Measurements from ENCODE around the gene PMPCA. TPM values are rescaled to one million over a fixed set of nuclear protein-coding genes. Genes with fewer than 3 reads are reported as not detected.

The PMPCA gene
- total and polyA plus RNA-seq, 2 donors (not counting 3 experiments of a cell fraction or from before 2014, with no cell fraction given): 69.0 to 75.3 TPM

DNA sequence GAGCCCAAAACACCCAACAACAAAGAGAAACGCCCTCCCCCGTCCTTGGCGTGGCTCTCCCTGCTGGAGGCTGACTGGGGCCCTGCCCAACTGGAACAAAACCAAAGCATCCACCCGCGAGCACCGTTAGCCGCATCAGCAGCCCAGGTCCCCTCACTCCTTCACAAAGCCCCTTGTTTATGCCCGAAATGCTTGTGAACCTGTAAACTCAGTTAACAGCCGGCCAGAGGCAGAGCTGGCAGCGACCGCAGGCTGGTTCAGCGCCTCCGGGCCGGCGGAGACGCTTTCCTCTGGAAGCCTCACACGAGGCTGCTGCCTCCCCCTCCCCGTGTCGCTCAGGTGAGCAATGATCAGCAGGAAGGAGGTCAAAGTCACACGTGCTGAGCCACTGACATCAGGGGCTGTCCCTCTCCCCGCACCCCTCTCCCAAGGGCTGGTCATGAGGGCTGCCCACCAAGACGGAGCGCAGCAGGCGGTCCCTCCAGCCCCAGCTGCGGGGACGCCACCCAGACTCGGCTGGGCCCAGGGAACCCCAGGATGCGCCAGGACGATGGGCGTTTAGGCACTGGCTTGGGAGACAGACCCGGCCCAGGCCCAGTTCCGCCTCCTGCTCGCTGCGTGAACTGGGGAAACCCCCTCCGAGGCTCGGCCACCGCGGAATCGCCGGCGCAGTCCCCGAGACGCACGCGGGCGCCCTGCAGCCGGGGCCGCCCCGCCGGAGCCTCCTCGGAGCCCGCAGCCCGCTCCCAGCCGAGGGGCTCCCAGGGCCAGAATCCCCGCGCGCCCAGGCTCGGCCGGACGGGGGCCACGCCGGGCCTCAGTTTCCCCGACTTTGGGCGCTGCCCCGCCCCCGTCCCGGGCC is 11.1 kb upstream of the PMPCA start:
- Histone ChIP-seq H3K9me3 (replicated peaks; ENCODE audit: control insufficient read depth, insufficient read depth, low read length) (no peaks in the 10 kb centered on the region), H3K9me1 (replicated peaks; ENCODE audit: control insufficient read depth, extremely low read depth, insufficient read depth, low read length) (no peaks in the 10 kb centered on the region), H3K4me1 (ENCODE audit: control insufficient read depth, extremely low read depth, insufficient read depth, low read length) (peaks cover 10% of the 10 kb centered on the region), H3K4me3 (replicated peaks in 1 of 3; ENCODE audit: insufficient read depth in 1 of 3, low read depth in 1 of 3, low read length in 3 of 3) (peak overlapping the region; percentile 55 to 96 (median 62)), H3K9ac (replicated peaks; ENCODE audit: extremely low read depth, insufficient read depth, low read length) (peak overlapping the region; percentile 70), H3K79me2 (ENCODE audit: control insufficient read depth, insufficient read depth, low read length) (peaks cover 22% of the 10 kb centered on the region), H3K27ac (ENCODE audit: insufficient read depth, low read depth, low read length) (peak overlapping the region; percentile 27), H2AFZ (ENCODE audit: low read depth, low read length) (peak overlapping the region; percentile 67), H3K27me3 (ENCODE audit: control insufficient read depth in 2 of 2, insufficient read depth in 2 of 2, low read length in 2 of 2) (no peaks in the 10 kb centered on the region), H3K36me3 (ENCODE audit: control insufficient read depth in 2 of 2, extremely low read depth in 1 of 2, insufficient read depth in 2 of 2, low read length in 2 of 2) (peaks cover 4 to 40% of the 10 kb centered on the region in 2 experiments), H3K4me2 (ENCODE audit: insufficient read depth, low read length) (peak overlapping the region; percentile 64), H4K20me1 (replicated peaks; ENCODE audit: control insufficient read depth, extremely low read depth, insufficient read depth, low read length) (no peaks in the 10 kb centered on the region)
- no TSS peak for BruUV-seq (replicated peaks)
- peak; percentile 24 for DNase-seq (ENCODE audit: low read depth, low spot score)
- intact Hi-C loops (cut with micrococcal nuclease) (loop anchor here (1.0 kb wide), 4 partner anchors 11 to 87 kb away; partner anchors contain the start of genes DNLZ, ENTR1 and PMPCA), dilution Hi-C loops (cut with MboI; ENCODE audit: extremely low pct_ligation_motif_present, low sequenced_read_pairs) (no loop called here)
- POLR2A ChIA-PET: no interaction called here
- no peak for TF ChIP-seq MYC (IDR thresholded peaks at IDR 0.05; ENCODE audit: low read depth, low read length)
- TF ChIP-seq, protein P1, sequence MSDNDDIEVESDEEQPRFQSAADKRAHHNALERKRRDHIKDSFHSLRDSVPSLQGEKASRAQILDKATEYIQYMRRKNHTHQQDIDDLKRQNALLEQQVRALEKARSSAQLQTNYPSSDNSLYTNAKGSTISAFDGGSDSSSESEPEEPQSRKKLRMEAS (IDR thresholded peaks at IDR 0.05; ENCODE audit: insufficient read depth, insufficient read length): peak; percentile 11
- peak; percentile 61 for FAIRE-seq
- CTCF ChIA-PET: interaction anchor here (1.0 to 2.9 kb wide), 4 partner anchors 10 to 232 kb away, joined by 3 to 8 read pairs (median 5); partner anchors contain the start of genes ENTR1 and PMPCA

DNA sequence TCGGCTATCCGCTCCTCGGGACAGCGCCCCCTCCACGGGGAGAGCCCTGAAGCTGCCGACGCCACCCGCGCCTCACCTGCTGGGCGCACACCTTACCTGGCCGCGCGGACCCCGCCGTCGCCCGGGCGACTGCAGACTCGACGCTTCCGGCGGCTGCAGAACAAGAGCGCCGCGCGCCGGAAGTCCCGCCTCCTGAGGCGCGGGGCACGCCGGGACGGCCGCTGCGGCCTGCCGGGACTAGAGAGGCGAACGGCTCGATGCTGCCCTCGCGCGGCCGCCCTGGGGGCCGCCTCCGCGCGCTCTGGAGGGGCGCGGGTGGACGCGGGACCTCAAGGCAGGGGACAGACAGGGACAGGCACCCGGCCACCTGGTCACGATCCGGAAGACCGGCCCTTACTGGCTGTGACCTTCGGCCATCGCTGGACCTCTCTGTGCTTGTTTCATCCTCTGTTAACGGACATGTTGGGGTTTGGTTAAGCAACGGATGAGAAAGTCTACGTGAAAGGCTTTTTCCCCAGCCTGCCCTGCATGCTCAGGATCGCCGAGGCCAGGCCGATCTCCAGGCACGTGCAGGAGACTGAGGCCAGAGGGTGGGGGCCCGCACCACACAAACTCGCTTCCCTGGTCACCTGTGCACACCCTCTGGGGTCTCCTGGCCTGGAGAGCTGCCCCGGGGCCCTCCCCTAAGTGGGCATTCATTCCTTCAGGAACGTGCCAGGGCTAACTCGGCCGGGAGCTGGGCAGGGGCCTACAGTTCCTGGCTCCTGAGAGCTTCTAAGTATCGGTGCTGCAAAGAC is 10.2 kb upstream of the PMPCA start, which contains the start of gene SNAPC4:
Gene SNAPC4, minus strand, starts transcription at position 133 of the 797 bp plus-strand sequence. CDS start 1,742 bp downstream, outside the sequence.
- POLR2A ChIA-PET: no interaction called here
- intact Hi-C loops (cut with micrococcal nuclease) (loop anchor here (1.0 kb wide), 4 partner anchors 10 to 88 kb away; partner anchors contain the start of genes DNLZ, ENTR1 and PMPCA), dilution Hi-C loops (cut with MboI; ENCODE audit: extremely low pct_ligation_motif_present, low sequenced_read_pairs) (no loop called here)
- TF ChIP-seq EZH2 (IDR thresholded peaks at IDR 0.05; ENCODE audit: borderline replicate concordance, low read depth, low read length, severe bottlenecking): no peak
- no peak for TF ChIP-seq JUN (IDR thresholded peaks at IDR 0.05; ENCODE audit: borderline replicate concordance, insufficient read depth, insufficient read length, low read depth)
- TF ChIP-seq, protein P2, sequence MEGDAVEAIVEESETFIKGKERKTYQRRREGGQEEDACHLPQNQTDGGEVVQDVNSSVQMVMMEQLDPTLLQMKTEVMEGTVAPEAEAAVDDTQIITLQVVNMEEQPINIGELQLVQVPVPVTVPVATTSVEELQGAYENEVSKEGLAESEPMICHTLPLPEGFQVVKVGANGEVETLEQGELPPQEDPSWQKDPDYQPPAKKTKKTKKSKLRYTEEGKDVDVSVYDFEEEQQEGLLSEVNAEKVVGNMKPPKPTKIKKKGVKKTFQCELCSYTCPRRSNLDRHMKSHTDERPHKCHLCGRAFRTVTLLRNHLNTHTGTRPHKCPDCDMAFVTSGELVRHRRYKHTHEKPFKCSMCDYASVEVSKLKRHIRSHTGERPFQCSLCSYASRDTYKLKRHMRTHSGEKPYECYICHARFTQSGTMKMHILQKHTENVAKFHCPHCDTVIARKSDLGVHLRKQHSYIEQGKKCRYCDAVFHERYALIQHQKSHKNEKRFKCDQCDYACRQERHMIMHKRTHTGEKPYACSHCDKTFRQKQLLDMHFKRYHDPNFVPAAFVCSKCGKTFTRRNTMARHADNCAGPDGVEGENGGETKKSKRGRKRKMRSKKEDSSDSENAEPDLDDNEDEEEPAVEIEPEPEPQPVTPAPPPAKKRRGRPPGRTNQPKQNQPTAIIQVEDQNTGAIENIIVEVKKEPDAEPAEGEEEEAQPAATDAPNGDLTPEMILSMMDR (IDR thresholded peaks at IDR 0.05; ENCODE audit: extremely low read depth in 1 of 2, insufficient read depth in 1 of 2, low read depth in 1 of 2, low read length in 2 of 2): peak; percentile 88 to 97
- no peak for TF ChIP-seq MYC (IDR thresholded peaks at IDR 0.05; ENCODE audit: low read depth, low read length)
- TF ChIP-seq POLR2A (IDR thresholded peaks at IDR 0.05; ENCODE audit: low read depth, low read length): peak; percentile 90
- TF ChIP-seq GATA2 (IDR thresholded peaks at IDR 0.05; ENCODE audit: insufficient read depth, insufficient read length, low read depth, low read length): no peak
- TF ChIP-seq, protein P1 (IDR thresholded peaks at IDR 0.05; ENCODE audit: insufficient read depth, insufficient read length): no peak
- TF ChIP-seq POLR2AphosphoS5 (IDR thresholded peaks at IDR 0.05; ENCODE audit: insufficient read depth, low read depth, low read length): peak; percentile 79
- Histone ChIP-seq H2AFZ (ENCODE audit: low read depth, low read length) (peak within 1 kb of the TSS; percentile 67), H3K27me3 (ENCODE audit: control insufficient read depth in 2 of 2, insufficient read depth in 2 of 2, low read length in 2 of 2) (no peaks in the 10 kb centered on the region), H3K9me3 (replicated peaks; ENCODE audit: control insufficient read depth, insufficient read depth, low read length) (no peaks in the 10 kb centered on the region), H3K36me3 (ENCODE audit: control insufficient read depth in 2 of 2, extremely low read depth in 1 of 2, insufficient read depth in 2 of 2, low read length in 2 of 2) (peaks cover 4 to 38% of the 10 kb centered on the region in 2 experiments), H3K4me2 (ENCODE audit: insufficient read depth, low read length) (peak within 1 kb of the TSS; percentile 64), H3K9ac (replicated peaks; ENCODE audit: extremely low read depth, insufficient read depth, low read length) (peak within 1 kb of the TSS; percentile 70), H3K79me2 (ENCODE audit: control insufficient read depth, insufficient read depth, low read length) (peaks cover 22% of the 10 kb centered on the region), H3K4me1 (ENCODE audit: control insufficient read depth, extremely low read depth, insufficient read depth, low read length) (peaks cover 10% of the 10 kb centered on the region), H3K9me1 (replicated peaks; ENCODE audit: control insufficient read depth, extremely low read depth, insufficient read depth, low read length) (no peaks in the 10 kb centered on the region), H3K4me3 (replicated peaks in 1 of 3; ENCODE audit: insufficient read depth in 1 of 3, low read depth in 1 of 3, low read length in 3 of 3) (peak within 1 kb of the TSS; percentile 55 to 96 (median 62)), H4K20me1 (replicated peaks; ENCODE audit: control insufficient read depth, extremely low read depth, insufficient read depth, low read length) (no peaks in the 10 kb centered on the region), H3K27ac (ENCODE audit: insufficient read depth, low read depth, low read length) (peak within 1 kb of the TSS; percentile 27)
- CTCF ChIA-PET: interaction anchor here (1.1 to 2.9 kb wide), 9 partner anchors 10 to 231 kb away, joined by 3 to 22 read pairs (median 6); partner anchors contain the start of genes DNLZ, ENTR1 and PMPCA
- DNase-seq (ENCODE audit: low read depth, low spot score): peak; percentile 82
- no TSS peak for BruUV-seq (replicated peaks)
- FAIRE-seq: peak; percentile 91

Measured in endothelial cell of umbilical vein (primary cell).